Measurements from ENCODE around the gene KIF6.
"Not testable (repeated sequence)": the region's sequence is repeated elsewhere in the genome, so short reads cannot be mapped to it uniquely, and the experiment has no call there.

The KIF6 gene

GRCh38 chr6:39508515-39508914, 216.7 kb downstream of the KIF6 start:
- Histone ChIP-seq H3K36me3 (ENCODE audit: insufficient read depth, low read length) (no peaks in the 10 kb centered on the region), H3K9me3 (replicated peaks; ENCODE audit: low read length) (no peaks in the 10 kb centered on the region), H3K4me3 (ENCODE audit: low read length) (no peak overlapping the region), H3K4me2 (ENCODE audit: low read length) (no peak overlapping the region), H3K27me3 (ENCODE audit: control insufficient read depth, insufficient read depth, low read length) (no peaks in the 10 kb centered on the region), H3K9ac (ENCODE audit: low read depth, low read length) (no peak overlapping the region), H3K4me1 (ENCODE audit: control insufficient read depth, insufficient read depth, low read length) (no peaks in the 10 kb centered on the region)

- H3K4me3 ChIP-seq (ENCODE audit: low read length): no peak overlapping the region
- H3K4me1 ChIP-seq (ENCODE audit: control insufficient read depth, insufficient read depth, low read length): no peaks in the 10 kb centered on the region
- H3K27me3 ChIP-seq (ENCODE audit: control insufficient read depth, insufficient read depth, low read length): no peaks in the 10 kb centered on the region
- no peaks in the 10 kb centered on the region for H3K36me3 ChIP-seq (ENCODE audit: insufficient read depth, low read length)
- no peak overlapping the region for H3K4me2 ChIP-seq (ENCODE audit: low read length)
- no peaks in the 10 kb centered on the region for H3K9me3 ChIP-seq (replicated peaks; ENCODE audit: low read length)
- H3K9ac ChIP-seq (ENCODE audit: low read depth, low read length): no peak overlapping the region
Observed at GRCh38 chr6:39507331-39507998, 217.7 kb downstream of the KIF6 start.

- not testable (repeated sequence) for H3K36me3 ChIP-seq (ENCODE audit: insufficient read depth, low read length); H3K9ac ChIP-seq (ENCODE audit: low read depth, low read length); H3K27me3 ChIP-seq (ENCODE audit: control insufficient read depth, insufficient read depth, low read length); H3K4me2 ChIP-seq (ENCODE audit: low read length); H3K4me1 ChIP-seq (ENCODE audit: control insufficient read depth, insufficient read depth, low read length); H3K4me3 ChIP-seq (ENCODE audit: low read length); H3K9me3 ChIP-seq (replicated peaks; ENCODE audit: low read length)
Observed at GRCh38 chr6:39502362-39502955, 222.7 kb downstream of the KIF6 start.

GRCh38 chr6:39499053-39499452, 226.2 kb downstream of the KIF6 start:
- Histone ChIP-seq H3K9me3 (replicated peaks; ENCODE audit: low read length) (no peaks in the 10 kb centered on the region), H3K4me2 (ENCODE audit: low read length) (no peak overlapping the region), H3K4me1 (ENCODE audit: control insufficient read depth, insufficient read depth, low read length) (no peaks in the 10 kb centered on the region), H3K36me3 (ENCODE audit: insufficient read depth, low read length) (no peaks in the 10 kb centered on the region), H3K4me3 (ENCODE audit: low read length) (no peak overlapping the region), H3K9ac (ENCODE audit: low read depth, low read length) (no peak overlapping the region), H3K27me3 (ENCODE audit: control insufficient read depth, insufficient read depth, low read length) (no peaks in the 10 kb centered on the region)

- no peaks in the 10 kb centered on the region for H3K27me3 ChIP-seq (ENCODE audit: control insufficient read depth, insufficient read depth, low read length)
- H3K9me3 ChIP-seq (replicated peaks; ENCODE audit: low read length): no peaks in the 10 kb centered on the region
- H3K4me1 ChIP-seq (ENCODE audit: control insufficient read depth, insufficient read depth, low read length): no peaks in the 10 kb centered on the region
- no peak overlapping the region for H3K4me3 ChIP-seq (ENCODE audit: low read length)
- H3K4me2 ChIP-seq (ENCODE audit: low read length): no peak overlapping the region
- no peak overlapping the region for H3K9ac ChIP-seq (ENCODE audit: low read depth, low read length)
- no peaks in the 10 kb centered on the region for H3K36me3 ChIP-seq (ENCODE audit: insufficient read depth, low read length)
Observed at GRCh38 chr6:39498096-39498495, 227.1 kb downstream of the KIF6 start.

GRCh38 chr6:39496915-39497314, 228.3 kb downstream of the KIF6 start:
- no peaks in the 10 kb centered on the region for H3K27me3 ChIP-seq (ENCODE audit: control insufficient read depth, insufficient read depth, low read length)
- H3K36me3 ChIP-seq (ENCODE audit: insufficient read depth, low read length): no peaks in the 10 kb centered on the region
- H3K9me3 ChIP-seq (replicated peaks; ENCODE audit: low read length): no peaks in the 10 kb centered on the region
- H3K4me1 ChIP-seq (ENCODE audit: control insufficient read depth, insufficient read depth, low read length): no peaks in the 10 kb centered on the region
- H3K9ac ChIP-seq (ENCODE audit: low read depth, low read length): no peak overlapping the region
- H3K4me2 ChIP-seq (ENCODE audit: low read length): no peak overlapping the region
- no peak overlapping the region for H3K4me3 ChIP-seq (ENCODE audit: low read length)

GRCh38 chr6:39496456-39496855, 228.8 kb downstream of the KIF6 start:
- no peak overlapping the region for H3K4me2 ChIP-seq (ENCODE audit: low read length)
- H3K4me3 ChIP-seq (ENCODE audit: low read length): no peak overlapping the region
- H3K9ac ChIP-seq (ENCODE audit: low read depth, low read length): no peak overlapping the region
- no peaks in the 10 kb centered on the region for H3K36me3 ChIP-seq (ENCODE audit: insufficient read depth, low read length)
- no peaks in the 10 kb centered on the region for H3K9me3 ChIP-seq (replicated peaks; ENCODE audit: low read length)
- no peaks in the 10 kb centered on the region for H3K27me3 ChIP-seq (ENCODE audit: control insufficient read depth, insufficient read depth, low read length)
- H3K4me1 ChIP-seq (ENCODE audit: control insufficient read depth, insufficient read depth, low read length): no peaks in the 10 kb centered on the region

- Histone ChIP-seq H3K9me3 (replicated peaks; ENCODE audit: low read length) (no peaks in the 10 kb centered on the region), H3K4me3 (ENCODE audit: low read length) (no peak overlapping the region), H3K4me2 (ENCODE audit: low read length) (no peak overlapping the region), H3K4me1 (ENCODE audit: control insufficient read depth, insufficient read depth, low read length) (no peaks in the 10 kb centered on the region), H3K9ac (ENCODE audit: low read depth, low read length) (no peak overlapping the region), H3K27me3 (ENCODE audit: control insufficient read depth, insufficient read depth, low read length) (no peaks in the 10 kb centered on the region), H3K36me3 (ENCODE audit: insufficient read depth, low read length) (no peaks in the 10 kb centered on the region)
Observed at GRCh38 chr6:39495640-39496039, 229.6 kb downstream of the KIF6 start.

GRCh38 chr6:39494998-39495397, 230.2 kb downstream of the KIF6 start:
- H3K4me1 ChIP-seq (ENCODE audit: control insufficient read depth, insufficient read depth, low read length): no peaks in the 10 kb centered on the region
- H3K9me3 ChIP-seq (replicated peaks; ENCODE audit: low read length): no peaks in the 10 kb centered on the region
- H3K9ac ChIP-seq (ENCODE audit: low read depth, low read length): no peak overlapping the region
- no peak overlapping the region for H3K4me3 ChIP-seq (ENCODE audit: low read length)
- no peaks in the 10 kb centered on the region for H3K36me3 ChIP-seq (ENCODE audit: insufficient read depth, low read length)
- H3K4me2 ChIP-seq (ENCODE audit: low read length): no peak overlapping the region
- H3K27me3 ChIP-seq (ENCODE audit: control insufficient read depth, insufficient read depth, low read length): no peaks in the 10 kb centered on the region

GRCh38 chr6:39493777-39494176, 231.4 kb downstream of the KIF6 start:
- Histone ChIP-seq H3K27me3 (ENCODE audit: control insufficient read depth, insufficient read depth, low read length) (no peaks in the 10 kb centered on the region), H3K4me2 (ENCODE audit: low read length) (no peak overlapping the region), H3K4me3 (ENCODE audit: low read length) (no peak overlapping the region), H3K4me1 (ENCODE audit: control insufficient read depth, insufficient read depth, low read length) (no peaks in the 10 kb centered on the region), H3K36me3 (ENCODE audit: insufficient read depth, low read length) (no peaks in the 10 kb centered on the region), H3K9ac (ENCODE audit: low read depth, low read length) (no peak overlapping the region), H3K9me3 (replicated peaks; ENCODE audit: low read length) (no peaks in the 10 kb centered on the region)

- Histone ChIP-seq H3K4me2 (ENCODE audit: low read length) (no peak overlapping the region), H3K36me3 (ENCODE audit: insufficient read depth, low read length) (no peaks in the 10 kb centered on the region), H3K4me3 (ENCODE audit: low read length) (no peak overlapping the region), H3K27me3 (ENCODE audit: control insufficient read depth, insufficient read depth, low read length) (no peaks in the 10 kb centered on the region), H3K9me3 (replicated peaks; ENCODE audit: low read length) (no peaks in the 10 kb centered on the region), H3K4me1 (ENCODE audit: control insufficient read depth, insufficient read depth, low read length) (no peaks in the 10 kb centered on the region), H3K9ac (ENCODE audit: low read depth, low read length) (no peak overlapping the region)
Observed at GRCh38 chr6:39493174-39493573, 232.0 kb downstream of the KIF6 start.

- no peak overlapping the region for H3K4me2 ChIP-seq (ENCODE audit: low read length)
- no peaks in the 10 kb centered on the region for H3K4me1 ChIP-seq (ENCODE audit: control insufficient read depth, insufficient read depth, low read length)
- H3K9me3 ChIP-seq (replicated peaks; ENCODE audit: low read length): no peaks in the 10 kb centered on the region
- no peaks in the 10 kb centered on the region for H3K36me3 ChIP-seq (ENCODE audit: insufficient read depth, low read length)
- no peaks in the 10 kb centered on the region for H3K27me3 ChIP-seq (ENCODE audit: control insufficient read depth, insufficient read depth, low read length)
- H3K4me3 ChIP-seq (ENCODE audit: low read length): no peak overlapping the region
- no peak overlapping the region for H3K9ac ChIP-seq (ENCODE audit: low read depth, low read length)
Observed at GRCh38 chr6:39490108-39490507, 235.1 kb downstream of the KIF6 start.
